Thoracic aorta (tissue), 2 donors: ENCODE data around the gene ABCB11. TPM values are rescaled to one million over a fixed set of nuclear protein-coding genes. Genes with fewer than 3 reads are reported as not detected.

Source experiments
- ATAC-seq: fragments of 150-250 bp; one replicate; pipeline ENCODE4 v1.8.0; 2017; ENCODE audit warnings: low read depth; ENCODE audit not compliant: insufficient number of reproducible peaks, low FRiP score
- DNase-seq: peaks from one replicate; pipeline ENCODE4 v3.0.0-alpha.2; 2020; ENCODE audit warnings: low spot score
- H3K27ac ChIP-seq, 2 donors: fragments of 200-600 bp; sonication (generic); 1 replicate in 1 of 2; 2 replicates in 1 of 2; pipeline ENCODE4 v1.5.1; 2016; ENCODE audit warnings: mild to moderate bottlenecking in 2 of 2, moderate library complexity in 2 of 2
- H3K27me3 ChIP-seq: fragments of 200-600 bp; sonication (generic); replicated peaks from 2 replicates; pipeline ENCODE4 v1.6.0; 2016; ENCODE audit warnings: mild to moderate bottlenecking; ENCODE audit not compliant: insufficient read depth
- H3K36me3 ChIP-seq: fragments of 200-600 bp; sonication (generic); one replicate; pipeline ENCODE4 v1.5.1; 2016
- H3K4me1 ChIP-seq, 2 donors: fragments of 200-600 bp; sonication (generic); 1 replicate in 1 of 2; 2 replicates in 1 of 2; pipeline versions ENCODE4 v1.5.1 to v1.6.0; 2016; ENCODE audit warnings: low read depth in 2 of 2, mild to moderate bottlenecking in 1 of 2; ENCODE audit not compliant: control insufficient read depth in 1 of 2
- H3K4me3 ChIP-seq: fragments of 200-600 bp; sonication (generic); 2 replicates; pipeline ENCODE4 v1.5.1; 2016; ENCODE audit warnings: mild to moderate bottlenecking
- H3K9me3 ChIP-seq: fragments of 200-600 bp; sonication (generic); 2 replicates; pipeline ENCODE4 v1.5.1; 2016
- CTCF ChIP-seq: fragments of 200-600 bp; sonication (generic); IDR thresholded peaks from one replicate; pipeline ENCODE4 v1.5.1; 2019; ENCODE audit warnings: antibody characterized with exemption
- total RNA-seq, 2 donors: library from RNA; depleted of rRNA; stranded (reverse); fragments of >200 nt; gene quantifications; one replicate each; pipeline versions ENCODE4 v1.1.0 to v1.2.3, GENCODE V29; 2016

ABCB11 gene
- total RNA-seq, 2 donors from 2014 or later: not detected

DNA sequence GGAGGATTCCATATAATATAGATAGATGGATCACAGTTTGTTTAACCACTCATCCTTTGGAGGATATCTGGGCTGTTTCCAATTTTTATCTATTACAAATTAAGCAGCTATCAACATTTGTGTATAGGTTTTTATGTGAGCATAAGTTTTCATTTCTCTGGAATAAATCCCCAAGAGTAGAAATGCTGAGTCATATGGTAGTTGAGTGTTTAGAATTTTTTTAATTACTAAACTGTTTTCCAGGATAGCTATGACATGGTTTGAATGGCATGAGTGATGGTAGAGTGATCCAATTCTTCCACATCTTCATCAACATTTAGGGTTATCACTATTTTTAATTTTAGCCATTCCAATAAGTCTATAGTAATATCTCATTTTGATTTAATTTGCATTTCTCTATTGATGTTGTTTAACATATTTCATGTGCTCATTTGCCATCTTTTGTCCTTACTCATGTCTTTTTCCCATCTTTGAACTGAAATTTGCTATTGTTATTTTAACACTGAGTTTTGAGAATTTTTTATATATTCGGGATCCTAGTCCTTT, 31.4 kb downstream of the ABCB11 start:
- no peak for DNase-seq
- ATAC-seq: no peak
- H3K36me3 ChIP-seq: no peaks in the 10 kb centered on the region
- H3K4me1 ChIP-seq: no peaks in the 10 kb centered on the region
- H3K9me3 ChIP-seq: no peaks in the 10 kb centered on the region
- H3K27me3 ChIP-seq: no peaks in the 10 kb centered on the region
- H3K27ac ChIP-seq: no peak overlapping the region
- H3K4me3 ChIP-seq: no peak overlapping the region
- no peak for TF ChIP-seq CTCF

- no peak for TF ChIP-seq CTCF
- Histone ChIP-seq H3K4me1 (no peaks in the 10 kb centered on the region), H3K36me3 (no peaks in the 10 kb centered on the region), H3K9me3 (no peaks in the 10 kb centered on the region), H3K27ac (no peak overlapping the region), H3K27me3 (no peaks in the 10 kb centered on the region), H3K4me3 (no peak overlapping the region)
- no peak for DNase-seq
- ATAC-seq: no peak
Measured at GRCh38 chr2:168998609-168999211, 32.4 kb downstream of the ABCB11 start.

DNA sequence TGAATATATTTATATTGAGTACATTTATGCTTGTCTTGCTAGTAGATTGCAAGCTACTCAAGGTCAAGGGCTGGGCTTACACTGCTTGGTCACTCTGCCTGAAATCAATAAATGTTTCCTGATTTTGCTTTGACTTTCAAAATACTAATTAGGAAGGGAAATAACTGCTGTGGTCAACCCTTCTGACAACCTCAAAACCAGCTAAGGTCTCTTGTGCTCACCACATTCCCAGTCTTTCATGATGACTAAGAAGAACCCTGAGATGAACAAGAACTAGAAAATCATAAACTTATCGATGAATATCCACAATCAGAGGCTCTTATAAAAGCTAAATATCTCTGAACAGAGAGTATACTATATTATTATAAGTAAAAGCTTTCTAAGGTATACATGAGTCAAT, 33.3 kb downstream of the ABCB11 start:
- Histone ChIP-seq H3K9me3 (no peaks in the 10 kb centered on the region), H3K27me3 (no peaks in the 10 kb centered on the region), H3K27ac (no peak overlapping the region), H3K4me1 (no peaks in the 10 kb centered on the region), H3K36me3 (no peaks in the 10 kb centered on the region), H3K4me3 (no peak overlapping the region)
- ATAC-seq (no peak), DNase-seq (no peak)
- TF ChIP-seq CTCF: no peak

- H3K4me1 ChIP-seq: no peaks in the 10 kb centered on the region
Measured at GRCh38 chr2:168997118-168997521, 34.0 kb downstream of the ABCB11 start.

GRCh38 chr2:168995744-168996143, 35.4 kb downstream of the ABCB11 start:
- H3K36me3 ChIP-seq: no peaks in the 10 kb centered on the region
- H3K4me3 ChIP-seq: no peak overlapping the region
- H3K9me3 ChIP-seq: no peaks in the 10 kb centered on the region
- DNase-seq (no peak), ATAC-seq (no peak)
- no peaks in the 10 kb centered on the region for H3K4me1 ChIP-seq
- no peak overlapping the region for H3K27ac ChIP-seq
- H3K27me3 ChIP-seq: no peaks in the 10 kb centered on the region
- no peak for TF ChIP-seq CTCF

More at GRCh38 chr2:168997118-168997521, 34.0 kb downstream of the ABCB11 start:
- ATAC-seq (no peak), DNase-seq (no peak)
- Histone ChIP-seq H3K4me3 (no peak overlapping the region), H3K27me3 (no peaks in the 10 kb centered on the region), H3K36me3 (no peaks in the 10 kb centered on the region), H3K9me3 (no peaks in the 10 kb centered on the region), H3K27ac (no peak overlapping the region)
- TF ChIP-seq CTCF: no peak
